Body of pancreas (tissue), 4 donors: Measurements from ENCODE around the gene LRP1-AS.

Source experiments
- POLR2A ChIP-seq, 3 donors: fragments of 450-650 bp; IDR thresholded peaks; one replicate each; pipeline ENCODE4 v1.6.1; 2016; ENCODE audit warnings: antibody characterized with exemption in 3 of 3, mild to moderate bottlenecking in 2 of 3
- TF ChIP-seq, protein P1 (sequence below), 7 experiments: fragments of 450-650 bp in 4 of 7; fragments of 200-600 bp in 3 of 7; sonication (generic) in 3 of 7; IDR thresholded peaks; one replicate each; pipeline ENCODE4 v1.5.1; 2016 to 2019; ENCODE audit warnings: antibody characterized with exemption in 7 of 7

DNA sequence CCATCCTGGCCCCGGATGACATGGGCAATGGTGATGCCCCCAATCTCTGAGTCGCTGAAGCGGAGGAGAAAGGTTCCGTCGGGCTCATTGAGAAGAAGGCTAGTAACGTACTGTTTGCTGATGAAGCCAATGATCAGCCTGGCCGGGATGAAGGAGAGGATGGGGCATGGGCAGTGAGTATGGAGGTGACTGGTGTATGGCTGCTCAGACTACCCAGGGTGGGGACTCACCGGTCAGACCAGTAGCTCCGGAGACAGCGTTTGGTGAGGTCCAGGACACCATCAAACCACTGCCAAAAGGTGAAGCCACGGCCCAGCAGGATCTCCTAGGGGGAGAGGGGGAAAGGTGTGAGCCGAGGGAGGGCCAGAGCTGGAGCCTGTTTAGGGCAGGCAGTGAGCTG, 47.7 kb downstream of the LRP1-AS start:
- TF ChIP-seq, protein P1, sequence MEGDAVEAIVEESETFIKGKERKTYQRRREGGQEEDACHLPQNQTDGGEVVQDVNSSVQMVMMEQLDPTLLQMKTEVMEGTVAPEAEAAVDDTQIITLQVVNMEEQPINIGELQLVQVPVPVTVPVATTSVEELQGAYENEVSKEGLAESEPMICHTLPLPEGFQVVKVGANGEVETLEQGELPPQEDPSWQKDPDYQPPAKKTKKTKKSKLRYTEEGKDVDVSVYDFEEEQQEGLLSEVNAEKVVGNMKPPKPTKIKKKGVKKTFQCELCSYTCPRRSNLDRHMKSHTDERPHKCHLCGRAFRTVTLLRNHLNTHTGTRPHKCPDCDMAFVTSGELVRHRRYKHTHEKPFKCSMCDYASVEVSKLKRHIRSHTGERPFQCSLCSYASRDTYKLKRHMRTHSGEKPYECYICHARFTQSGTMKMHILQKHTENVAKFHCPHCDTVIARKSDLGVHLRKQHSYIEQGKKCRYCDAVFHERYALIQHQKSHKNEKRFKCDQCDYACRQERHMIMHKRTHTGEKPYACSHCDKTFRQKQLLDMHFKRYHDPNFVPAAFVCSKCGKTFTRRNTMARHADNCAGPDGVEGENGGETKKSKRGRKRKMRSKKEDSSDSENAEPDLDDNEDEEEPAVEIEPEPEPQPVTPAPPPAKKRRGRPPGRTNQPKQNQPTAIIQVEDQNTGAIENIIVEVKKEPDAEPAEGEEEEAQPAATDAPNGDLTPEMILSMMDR (IDR thresholded peaks at IDR 0.05), result no peak
- TF ChIP-seq POLR2A (IDR thresholded peaks at IDR 0.05), result no peak
